ENCODE data around the gene SMIM35.

Gene SMIM35

DNA sequence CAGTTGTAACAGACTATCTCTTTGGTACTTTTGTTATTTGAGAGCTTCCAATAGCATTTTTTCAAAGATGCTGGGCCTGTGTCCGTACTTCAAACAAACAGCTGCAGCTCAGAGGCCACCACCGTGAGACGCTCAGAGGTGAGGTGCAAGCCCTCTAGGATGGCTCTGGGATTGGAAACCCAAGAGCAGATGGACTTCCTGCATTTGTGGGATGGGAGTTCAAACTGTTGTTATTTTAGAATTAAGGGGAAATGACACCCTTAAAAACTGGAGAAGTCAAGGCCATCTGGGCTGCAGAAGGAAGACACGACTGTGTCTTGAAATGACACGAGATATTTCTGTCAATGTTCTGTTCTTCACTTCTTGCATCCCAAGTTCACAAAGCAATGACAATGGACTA is 109.7 kb downstream of the SMIM35 start:
- no peaks in the 10 kb centered on the region for H3K9me3 ChIP-seq (ENCODE audit: control insufficient read depth, insufficient read depth, low read length)
- H3K27ac ChIP-seq (ENCODE audit: low read depth, low read length): no peak overlapping the region
- no peaks in the 10 kb centered on the region for H3K36me3 ChIP-seq (ENCODE audit: control insufficient read depth, insufficient read depth, low read length)
- H3K9ac ChIP-seq (ENCODE audit: low read depth, low read length): no peak overlapping the region
- H3K4me1 ChIP-seq (ENCODE audit: control insufficient read depth, insufficient read depth, low read length): no peaks in the 10 kb centered on the region
- H3K4me3 ChIP-seq (ENCODE audit: low read depth, low read length): no peak overlapping the region
- H3K27me3 ChIP-seq (ENCODE audit: control insufficient read depth, insufficient read depth, low read length): no peaks in the 10 kb centered on the region; the same call in 1 of the 2 replicates

DNA sequence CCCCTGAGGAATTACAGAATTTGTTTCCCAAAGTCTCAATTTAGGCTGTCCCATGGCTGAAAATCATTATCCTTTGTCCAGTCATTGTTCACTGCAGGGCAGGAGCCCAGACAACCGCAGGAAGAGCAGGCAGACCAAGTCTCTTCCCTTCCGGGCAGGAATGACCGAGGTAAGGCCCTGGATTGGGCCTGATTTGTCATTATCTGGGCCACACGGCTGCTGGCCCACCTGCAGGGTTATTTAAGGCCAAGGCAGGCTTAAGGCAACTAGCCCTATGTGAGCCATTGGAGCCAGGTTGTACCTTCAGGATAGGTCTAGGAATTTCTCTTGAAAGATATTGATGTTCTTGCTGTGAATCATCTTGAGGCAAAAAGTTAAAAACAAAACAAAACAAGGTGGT is 110.3 kb downstream of the SMIM35 start:
- no peak overlapping the region for H3K4me3 ChIP-seq (ENCODE audit: low read depth, low read length)
- no peaks in the 10 kb centered on the region for H3K36me3 ChIP-seq (ENCODE audit: control insufficient read depth, insufficient read depth, low read length)
- no peaks in the 10 kb centered on the region for H3K4me1 ChIP-seq (ENCODE audit: control insufficient read depth, insufficient read depth, low read length)
- H3K9ac ChIP-seq (ENCODE audit: low read depth, low read length): no peak overlapping the region
- no peak overlapping the region for H3K27ac ChIP-seq (ENCODE audit: low read depth, low read length)
- H3K9me3 ChIP-seq (ENCODE audit: control insufficient read depth, insufficient read depth, low read length): no peaks in the 10 kb centered on the region
- no peaks in the 10 kb centered on the region; the same call in 1 of the 2 replicates for H3K27me3 ChIP-seq (ENCODE audit: control insufficient read depth, insufficient read depth, low read length)

DNA sequence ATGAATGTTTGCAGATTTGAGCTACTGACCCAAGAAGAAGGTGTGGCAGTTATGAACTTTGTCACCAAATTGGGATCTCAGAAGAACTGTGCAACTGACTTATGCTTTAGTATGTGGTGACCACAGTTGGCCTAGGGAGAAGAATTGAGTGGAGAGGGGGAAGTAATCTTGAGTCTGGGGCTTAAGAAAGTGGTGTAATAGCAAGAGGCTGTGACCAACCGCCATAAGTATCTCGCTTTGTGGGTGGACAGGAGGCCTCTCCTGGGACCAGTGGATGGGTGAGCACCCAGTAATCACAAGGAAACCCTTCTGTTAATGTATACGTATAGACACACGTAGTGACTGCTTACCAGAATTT is 113.3 kb downstream of the SMIM35 start:
- H3K27me3 ChIP-seq (ENCODE audit: control insufficient read depth, insufficient read depth, low read length): no peaks in the 10 kb centered on the region
- no peak overlapping the region for H3K27ac ChIP-seq (ENCODE audit: low read depth, low read length)
- H3K4me3 ChIP-seq (ENCODE audit: low read depth, low read length): no peak overlapping the region
- no peaks in the 10 kb centered on the region for H3K9me3 ChIP-seq (ENCODE audit: control insufficient read depth, insufficient read depth, low read length)
- no peaks in the 10 kb centered on the region for H3K36me3 ChIP-seq (ENCODE audit: control insufficient read depth, insufficient read depth, low read length)
- H3K4me1 ChIP-seq (ENCODE audit: control insufficient read depth, insufficient read depth, low read length): no peaks in the 10 kb centered on the region
- H3K9ac ChIP-seq (ENCODE audit: low read depth, low read length): no peak overlapping the region

DNA sequence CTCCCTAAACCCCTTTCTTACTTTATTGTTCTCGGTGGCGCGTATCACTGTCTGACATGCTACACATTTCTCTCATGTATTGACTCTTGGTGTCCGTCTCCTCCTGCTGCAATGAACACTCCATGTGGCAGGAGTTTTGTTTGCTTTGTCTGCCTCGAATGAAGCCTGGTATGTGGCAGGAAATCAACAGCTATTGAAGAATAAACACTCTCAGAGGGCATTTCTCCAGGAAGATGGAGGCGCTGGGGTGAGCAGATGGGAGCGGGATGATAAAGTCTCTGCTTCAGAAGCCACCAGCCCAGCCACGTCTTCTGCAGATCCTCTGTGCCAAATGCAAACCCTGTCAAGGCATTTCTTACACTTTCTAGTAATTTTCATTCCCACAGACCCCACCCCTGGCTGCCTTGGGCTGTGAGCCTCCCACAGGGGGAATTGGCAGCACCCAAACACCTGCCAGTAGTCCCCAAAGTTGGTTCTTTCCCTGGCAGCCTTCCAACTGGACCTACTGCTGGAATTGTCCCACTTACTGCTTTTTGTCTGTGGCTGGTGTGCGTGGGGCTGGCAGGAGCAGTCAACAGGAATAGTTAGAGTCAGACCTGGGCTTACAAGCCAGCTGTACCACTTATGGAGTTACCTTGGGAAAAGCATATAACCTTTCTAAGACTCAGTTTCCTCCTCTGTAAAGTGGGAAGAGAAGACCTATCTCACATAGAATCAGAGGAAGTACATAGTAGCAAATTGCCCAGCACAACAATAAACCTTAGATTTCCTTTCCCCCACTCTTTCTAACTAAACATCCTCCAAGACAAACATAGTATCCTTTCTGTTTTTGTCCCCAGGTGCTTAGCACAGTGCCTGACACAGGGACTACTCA is 113.9 kb downstream of the SMIM35 start:
- H3K4me1 ChIP-seq (ENCODE audit: control insufficient read depth, insufficient read depth, low read length): no peaks in the 10 kb centered on the region
- H3K9ac ChIP-seq (ENCODE audit: low read depth, low read length): no peak overlapping the region
- H3K27me3 ChIP-seq (ENCODE audit: control insufficient read depth, insufficient read depth, low read length): no peaks in the 10 kb centered on the region
- no peaks in the 10 kb centered on the region for H3K36me3 ChIP-seq (ENCODE audit: control insufficient read depth, insufficient read depth, low read length)
- H3K27ac ChIP-seq (ENCODE audit: low read depth, low read length): no peak overlapping the region
- H3K4me3 ChIP-seq (ENCODE audit: low read depth, low read length): no peak overlapping the region
- no peaks in the 10 kb centered on the region for H3K9me3 ChIP-seq (ENCODE audit: control insufficient read depth, insufficient read depth, low read length)

DNA sequence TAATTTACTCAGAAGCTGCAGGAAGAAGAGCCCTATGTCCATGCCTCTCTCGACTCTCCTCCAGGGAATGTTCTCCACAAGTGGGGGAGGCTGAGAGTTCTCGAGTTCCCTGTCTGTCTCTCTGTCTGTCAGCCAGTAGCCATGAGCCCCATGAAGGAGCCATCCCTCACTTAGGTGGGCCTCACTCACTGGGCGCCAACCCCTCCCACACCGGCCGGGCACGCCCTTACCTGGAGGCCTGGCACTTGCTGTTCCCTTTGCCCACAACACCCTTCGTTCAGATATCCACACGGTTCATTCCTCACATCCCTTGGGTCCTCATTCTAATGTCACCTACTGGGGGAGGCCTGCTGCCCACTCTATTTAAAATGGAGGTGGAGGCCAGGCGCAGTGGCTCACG is 114.7 kb downstream of the SMIM35 start:
- Histone ChIP-seq H3K27ac (ENCODE audit: low read depth, low read length) (no peak overlapping the region), H3K9ac (ENCODE audit: low read depth, low read length) (no peak overlapping the region)

DNA sequence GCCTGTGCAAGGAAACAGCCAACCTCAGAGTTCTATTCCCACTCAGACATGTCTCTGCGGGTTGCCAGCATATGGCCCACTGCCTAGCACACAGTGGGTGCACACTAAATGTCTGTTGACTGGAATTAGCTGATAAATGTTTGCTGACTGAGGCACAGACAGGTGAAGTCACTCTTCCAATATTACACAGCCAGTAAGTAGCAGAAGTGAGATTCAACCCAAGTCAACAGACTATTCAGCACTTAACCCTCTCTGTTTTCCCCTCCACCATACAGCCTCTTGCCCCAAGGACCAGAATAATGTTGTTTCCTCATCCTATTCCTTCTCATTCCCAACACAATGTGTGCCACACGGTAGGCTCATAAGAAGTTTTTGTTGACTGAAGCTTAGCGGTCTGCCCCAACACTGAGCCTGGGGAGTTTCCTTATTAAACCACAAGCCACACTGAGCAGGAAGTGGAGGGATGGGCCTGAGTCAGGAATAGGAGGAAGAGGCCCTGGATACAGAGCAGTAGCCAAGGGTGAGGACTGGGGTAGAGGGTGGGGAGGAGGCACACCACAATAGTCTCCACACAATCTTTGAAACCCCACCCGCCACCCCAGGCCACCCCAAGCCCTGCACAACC is 116.3 kb downstream of the SMIM35 start:
- no peak overlapping the region for H3K9ac ChIP-seq (ENCODE audit: low read depth, low read length)
- H3K4me3 ChIP-seq (ENCODE audit: low read depth, low read length): no peak overlapping the region
- H3K9me3 ChIP-seq (ENCODE audit: control insufficient read depth, insufficient read depth, low read length): no peaks in the 10 kb centered on the region
- H3K36me3 ChIP-seq (ENCODE audit: control insufficient read depth, insufficient read depth, low read length): no peaks in the 10 kb centered on the region
- no peak overlapping the region for H3K27ac ChIP-seq (ENCODE audit: low read depth, low read length)
- no peaks in the 10 kb centered on the region for H3K4me1 ChIP-seq (ENCODE audit: control insufficient read depth, insufficient read depth, low read length)
- no peaks in the 10 kb centered on the region for H3K27me3 ChIP-seq (ENCODE audit: control insufficient read depth, insufficient read depth, low read length)

More for the DNA sequence above, 114.7 kb downstream of the SMIM35 start:
- H3K4me3 ChIP-seq (ENCODE audit: low read depth, low read length): no peak overlapping the region
- no peaks in the 10 kb centered on the region for H3K36me3 ChIP-seq (ENCODE audit: control insufficient read depth, insufficient read depth, low read length)
- no peaks in the 10 kb centered on the region for H3K9me3 ChIP-seq (ENCODE audit: control insufficient read depth, insufficient read depth, low read length)
- no peaks in the 10 kb centered on the region for H3K4me1 ChIP-seq (ENCODE audit: control insufficient read depth, insufficient read depth, low read length)
- no peaks in the 10 kb centered on the region for H3K27me3 ChIP-seq (ENCODE audit: control insufficient read depth, insufficient read depth, low read length)

DNA sequence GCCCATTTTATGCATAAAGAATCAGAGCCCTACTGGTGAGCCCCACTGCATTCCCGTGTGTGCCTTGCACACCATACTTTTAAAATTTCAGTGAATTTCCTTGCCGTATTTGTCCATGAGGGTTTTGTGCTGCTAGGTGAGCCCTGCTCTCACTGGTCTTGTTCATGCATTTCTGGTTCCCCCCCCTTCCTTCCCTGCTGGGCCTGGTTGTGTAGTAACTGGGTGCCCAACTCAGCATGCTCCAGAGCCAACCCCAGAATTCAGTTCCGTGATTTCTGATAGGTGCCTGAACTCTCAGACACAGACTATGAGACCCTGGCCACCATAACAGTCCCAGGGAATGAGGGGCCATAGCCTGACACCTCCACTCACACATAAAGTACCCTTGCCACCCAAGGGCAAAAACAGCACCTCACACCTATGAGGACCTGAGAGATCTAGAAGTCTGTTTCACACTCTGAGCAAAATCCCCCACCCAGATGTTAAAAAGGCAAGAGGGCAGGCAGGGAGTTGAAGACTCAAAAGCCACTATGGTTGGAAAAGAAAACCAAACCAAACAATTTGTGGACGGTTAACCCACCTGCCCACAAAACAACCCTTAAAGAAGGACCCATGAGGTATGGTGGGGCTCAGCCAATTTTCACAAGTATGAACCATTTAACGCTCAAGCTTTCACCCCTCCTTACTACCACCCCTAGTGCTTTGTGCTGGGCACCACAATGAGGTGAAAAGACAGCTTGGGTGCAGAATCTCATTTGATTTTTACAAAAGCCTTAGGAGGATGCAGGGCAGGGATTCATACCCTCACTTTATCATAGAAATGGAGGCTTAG is 117.4 kb downstream of the SMIM35 start:
- Histone ChIP-seq H3K27ac (ENCODE audit: low read depth, low read length) (no peak overlapping the region), H3K27me3 (ENCODE audit: control insufficient read depth, insufficient read depth, low read length) (no peaks in the 10 kb centered on the region), H3K36me3 (ENCODE audit: control insufficient read depth, insufficient read depth, low read length) (no peaks in the 10 kb centered on the region), H3K4me1 (ENCODE audit: control insufficient read depth, insufficient read depth, low read length) (no peaks in the 10 kb centered on the region), H3K4me3 (ENCODE audit: low read depth, low read length) (no peak overlapping the region), H3K9ac (ENCODE audit: low read depth, low read length) (no peak overlapping the region), H3K9me3 (ENCODE audit: control insufficient read depth, insufficient read depth, low read length) (no peaks in the 10 kb centered on the region)

DNA sequence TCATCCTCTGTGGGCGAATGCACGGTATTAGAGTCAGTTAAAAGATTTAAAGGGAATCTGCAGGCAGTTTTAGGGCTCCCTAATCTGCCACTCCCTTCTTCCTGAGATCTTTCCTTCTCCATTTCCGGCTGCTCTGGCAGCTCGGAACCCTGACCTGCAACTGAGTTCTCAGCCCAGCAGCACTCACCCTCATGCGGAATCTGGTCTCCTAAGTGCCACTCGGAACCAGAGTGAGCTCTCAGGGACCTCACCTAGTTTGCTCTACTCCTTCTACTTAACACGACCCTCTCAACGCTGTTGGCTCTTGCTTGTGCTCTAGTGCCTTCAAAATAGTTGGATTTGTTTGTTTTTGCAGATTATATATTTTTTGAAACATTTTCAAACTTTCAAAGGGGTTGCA is 119.9 kb downstream of the SMIM35 start:
- Histone ChIP-seq H3K9me3 (ENCODE audit: control insufficient read depth, insufficient read depth, low read length) (no peaks in the 10 kb centered on the region), H3K27me3 (ENCODE audit: control insufficient read depth, insufficient read depth, low read length) (no peaks in the 10 kb centered on the region), H3K4me1 (ENCODE audit: control insufficient read depth, insufficient read depth, low read length) (no peaks in the 10 kb centered on the region), H3K27ac (ENCODE audit: low read depth, low read length) (no peak overlapping the region), H3K9ac (ENCODE audit: low read depth, low read length) (no peak overlapping the region), H3K4me3 (ENCODE audit: low read depth, low read length) (no peak overlapping the region), H3K36me3 (ENCODE audit: control insufficient read depth, insufficient read depth, low read length) (no peaks in the 10 kb centered on the region)

DNA sequence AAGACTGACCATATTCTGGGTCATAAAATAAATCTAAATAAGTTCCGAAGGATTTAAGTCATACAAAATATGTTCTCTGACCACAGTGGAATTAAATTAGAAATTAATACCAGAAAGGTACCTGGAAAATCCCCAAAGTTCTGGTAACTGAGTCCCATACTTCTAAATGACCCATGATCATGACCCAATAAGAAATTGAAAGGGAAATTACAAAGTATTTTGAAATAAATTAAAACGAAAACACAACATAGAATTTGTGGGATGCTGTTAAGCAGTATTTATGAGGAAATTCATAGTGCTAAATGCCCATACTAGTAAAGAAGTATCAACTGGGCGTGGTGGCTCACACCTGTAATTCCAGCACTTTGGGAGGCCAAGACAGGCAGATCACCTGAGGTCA is 123.9 kb downstream of the SMIM35 start:
- H3K9ac ChIP-seq (ENCODE audit: low read depth, low read length): no peak overlapping the region
- H3K27me3 ChIP-seq (ENCODE audit: control insufficient read depth, insufficient read depth, low read length): no peaks in the 10 kb centered on the region
- H3K4me3 ChIP-seq (ENCODE audit: low read depth, low read length): no peak overlapping the region
- H3K4me1 ChIP-seq (ENCODE audit: control insufficient read depth, insufficient read depth, low read length): peaks cover 3% of the 10 kb centered on the region; the same call in 1 of the 2 replicates
- H3K9me3 ChIP-seq (ENCODE audit: control insufficient read depth, insufficient read depth, low read length): no peaks in the 10 kb centered on the region
- no peaks in the 10 kb centered on the region for H3K36me3 ChIP-seq (ENCODE audit: control insufficient read depth, insufficient read depth, low read length)
- H3K27ac ChIP-seq (ENCODE audit: low read depth, low read length): no peak overlapping the region

DNA sequence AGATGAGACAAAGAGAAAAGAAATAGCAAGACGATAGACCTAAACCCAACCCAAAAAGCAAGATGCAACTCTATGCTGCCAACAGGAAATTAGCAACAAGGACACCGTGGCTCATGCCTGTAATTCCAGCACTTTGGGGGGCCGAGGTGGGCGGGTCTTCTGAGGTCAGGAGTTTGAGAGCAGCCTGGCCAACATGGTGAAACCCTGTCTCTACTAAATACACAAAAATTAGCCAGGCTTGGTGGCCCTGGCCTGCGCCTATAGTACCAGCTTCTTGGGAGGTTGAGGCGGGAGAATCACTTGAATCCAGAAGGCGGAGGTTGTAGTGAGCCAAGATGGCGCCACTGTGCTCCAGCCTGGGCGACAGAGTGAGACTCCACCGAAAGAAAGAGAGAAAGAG is 124.9 kb downstream of the SMIM35 start:
- Histone ChIP-seq H3K9ac (ENCODE audit: low read depth, low read length) (no peak overlapping the region), H3K4me1 (ENCODE audit: control insufficient read depth, insufficient read depth, low read length) (peaks cover 3% of the 10 kb centered on the region; the same call in 1 of the 2 replicates), H3K27ac (ENCODE audit: low read depth, low read length) (no peak overlapping the region), H3K36me3 (ENCODE audit: control insufficient read depth, insufficient read depth, low read length) (no peaks in the 10 kb centered on the region), H3K9me3 (ENCODE audit: control insufficient read depth, insufficient read depth, low read length) (no peaks in the 10 kb centered on the region), H3K4me3 (ENCODE audit: low read depth, low read length) (no peak overlapping the region), H3K27me3 (ENCODE audit: control insufficient read depth, insufficient read depth, low read length) (no peaks in the 10 kb centered on the region)

DNA sequence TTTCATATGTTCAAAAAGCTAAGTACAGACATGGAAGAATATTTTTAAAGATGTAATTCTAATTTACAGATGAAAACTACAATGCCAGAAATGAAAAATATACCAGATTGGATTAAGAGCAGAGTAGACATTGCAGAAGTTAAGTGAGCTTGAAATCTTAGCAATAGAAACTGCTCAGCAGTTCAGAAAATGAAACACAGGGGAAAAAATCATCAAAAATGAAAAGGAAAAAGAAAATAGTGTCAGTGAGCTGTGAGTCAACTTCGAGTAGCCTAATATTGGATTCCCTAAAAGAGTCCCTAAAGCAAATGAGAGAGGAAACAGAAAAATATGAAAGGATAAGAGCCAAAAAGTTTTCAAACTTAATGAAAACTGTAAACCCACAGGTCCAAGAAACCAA is 126.4 kb downstream of the SMIM35 start:
- H3K27me3 ChIP-seq (ENCODE audit: control insufficient read depth, insufficient read depth, low read length): no peaks in the 10 kb centered on the region
- no peaks in the 10 kb centered on the region for H3K36me3 ChIP-seq (ENCODE audit: control insufficient read depth, insufficient read depth, low read length)
- H3K9ac ChIP-seq (ENCODE audit: low read depth, low read length): no peak overlapping the region
- peaks cover 3% of the 10 kb centered on the region; the same call in 1 of the 2 replicates for H3K4me1 ChIP-seq (ENCODE audit: control insufficient read depth, insufficient read depth, low read length)
- no peaks in the 10 kb centered on the region for H3K9me3 ChIP-seq (ENCODE audit: control insufficient read depth, insufficient read depth, low read length)
- H3K27ac ChIP-seq (ENCODE audit: low read depth, low read length): no peak overlapping the region
- H3K4me3 ChIP-seq (ENCODE audit: low read depth, low read length): no peak overlapping the region
